AML-193 (cell line): Measurements from ENCODE around the gene DAPK1.

Experiments
- DNase-seq, 2 experiments: peaks; one replicate each; lab custom pipeline; 2025; lab: John Stamatoyannopoulos, UW

The DAPK1 gene

DNA sequence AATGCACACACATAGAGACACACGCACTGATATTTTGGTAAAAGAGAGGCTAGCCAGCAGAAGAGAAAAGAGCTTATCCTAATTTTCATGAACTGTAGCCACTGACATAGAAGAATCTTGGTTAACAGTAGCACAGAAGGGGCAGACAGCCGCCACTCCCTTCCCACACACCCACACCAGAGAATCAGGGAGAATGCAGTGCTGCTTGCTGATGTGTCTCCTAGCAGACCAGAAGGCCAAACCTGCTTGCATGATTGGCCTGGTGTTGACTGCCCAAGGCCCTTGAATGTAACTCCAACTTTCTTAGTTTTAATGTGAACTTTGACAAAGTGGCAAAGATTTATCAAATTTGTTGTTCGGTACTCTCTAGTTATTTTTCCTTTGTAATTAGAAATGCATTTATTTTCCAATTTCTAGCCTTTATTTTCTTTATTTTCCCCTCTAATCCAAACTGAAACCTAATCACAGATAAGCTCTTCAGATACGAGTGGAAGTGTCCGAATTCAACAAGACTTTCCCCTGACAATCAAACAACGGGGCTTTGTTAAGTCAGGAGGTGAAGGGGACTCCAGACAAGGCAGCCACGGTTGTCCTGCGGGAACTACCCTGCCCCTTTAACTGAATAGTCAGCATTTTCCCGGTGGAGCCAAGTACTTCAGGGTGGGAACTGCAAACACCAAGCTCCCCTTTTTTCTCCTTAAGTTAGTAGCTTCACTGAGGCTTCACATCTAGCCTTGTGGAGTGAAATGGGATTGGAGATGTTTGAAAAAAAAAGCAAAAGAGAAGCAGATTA, 146.3 kb downstream of the DAPK1 start:
- no peak for DNase-seq

DNA sequence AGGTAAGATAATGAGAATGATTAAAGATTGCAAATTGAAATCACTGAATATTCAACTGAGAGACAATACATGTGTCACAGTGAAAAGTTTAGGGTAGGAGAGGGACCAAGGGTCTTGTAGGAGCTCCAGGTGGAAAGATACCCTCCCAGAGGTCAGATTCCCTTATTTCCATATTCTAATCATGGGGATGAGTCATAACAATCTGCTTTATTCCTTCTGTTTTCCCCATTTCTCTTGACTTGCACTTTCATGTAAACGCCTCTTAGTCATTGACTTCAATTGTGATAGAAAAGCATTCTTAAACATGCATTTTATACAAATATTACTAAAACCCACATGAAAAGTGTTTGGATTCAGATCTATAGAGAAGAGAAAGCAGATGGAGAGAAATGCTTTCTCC, 147.0 kb downstream of the DAPK1 start:
- DNase-seq: no peak

DNA sequence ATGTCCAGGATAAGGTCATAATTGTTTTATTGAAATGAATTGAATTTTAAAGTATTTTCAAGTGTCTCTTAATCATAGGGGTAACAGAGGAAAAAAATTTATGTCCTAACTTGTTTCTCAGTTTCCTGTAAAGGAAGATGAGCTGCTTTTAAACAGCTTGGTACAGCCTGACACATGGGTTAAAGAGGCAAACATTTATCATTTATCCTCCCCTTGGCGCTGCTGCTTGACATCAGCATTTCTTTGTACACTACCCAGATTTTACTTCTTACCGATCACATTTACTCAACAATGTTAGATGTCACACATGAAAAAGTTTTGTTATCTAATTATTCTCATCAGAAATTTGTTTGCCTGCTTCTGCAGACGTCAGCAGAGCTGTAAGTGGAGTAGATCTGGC, 148.9 kb downstream of the DAPK1 start:
- DNase-seq: no peak

DNA sequence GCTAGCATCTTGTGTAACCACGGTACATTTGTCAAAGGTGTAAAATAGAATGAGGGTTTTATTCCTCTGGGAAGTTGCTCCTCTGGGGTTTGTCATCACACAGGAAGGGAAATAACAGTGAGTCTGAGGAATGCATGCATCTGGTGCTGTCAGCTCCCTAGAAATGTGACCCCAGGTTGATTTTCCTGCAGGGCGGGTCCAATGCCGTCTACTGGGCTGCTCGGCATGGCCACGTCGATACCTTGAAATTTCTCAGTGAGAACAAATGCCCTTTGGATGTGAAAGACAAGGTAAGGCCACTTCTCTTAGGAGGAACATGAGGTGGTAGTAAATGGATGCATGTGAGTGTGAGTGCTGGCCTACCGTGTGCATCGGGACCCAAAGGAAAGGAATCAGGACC, 149.4 kb downstream of the DAPK1 start:
- no peak for DNase-seq

DNA sequence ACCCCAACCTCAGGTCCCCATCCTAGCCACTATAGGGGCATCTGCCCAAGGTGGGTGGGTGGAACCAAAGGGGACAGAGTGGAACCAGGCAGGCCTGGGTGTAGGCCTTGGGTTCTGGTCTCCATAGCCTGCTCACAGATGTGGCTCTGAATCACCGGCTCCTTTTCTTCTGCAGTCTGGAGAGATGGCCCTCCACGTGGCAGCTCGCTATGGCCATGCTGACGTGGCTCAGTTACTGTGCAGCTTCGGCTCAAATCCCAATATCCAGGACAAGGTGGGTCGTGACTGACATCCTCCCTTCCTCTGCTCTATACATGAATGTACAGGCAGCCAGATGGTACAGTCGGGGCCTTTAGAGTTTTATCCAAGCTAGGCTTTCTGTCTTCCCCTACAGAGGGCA, 150.9 kb downstream of the DAPK1 start:
- DNase-seq: no peak

DNA sequence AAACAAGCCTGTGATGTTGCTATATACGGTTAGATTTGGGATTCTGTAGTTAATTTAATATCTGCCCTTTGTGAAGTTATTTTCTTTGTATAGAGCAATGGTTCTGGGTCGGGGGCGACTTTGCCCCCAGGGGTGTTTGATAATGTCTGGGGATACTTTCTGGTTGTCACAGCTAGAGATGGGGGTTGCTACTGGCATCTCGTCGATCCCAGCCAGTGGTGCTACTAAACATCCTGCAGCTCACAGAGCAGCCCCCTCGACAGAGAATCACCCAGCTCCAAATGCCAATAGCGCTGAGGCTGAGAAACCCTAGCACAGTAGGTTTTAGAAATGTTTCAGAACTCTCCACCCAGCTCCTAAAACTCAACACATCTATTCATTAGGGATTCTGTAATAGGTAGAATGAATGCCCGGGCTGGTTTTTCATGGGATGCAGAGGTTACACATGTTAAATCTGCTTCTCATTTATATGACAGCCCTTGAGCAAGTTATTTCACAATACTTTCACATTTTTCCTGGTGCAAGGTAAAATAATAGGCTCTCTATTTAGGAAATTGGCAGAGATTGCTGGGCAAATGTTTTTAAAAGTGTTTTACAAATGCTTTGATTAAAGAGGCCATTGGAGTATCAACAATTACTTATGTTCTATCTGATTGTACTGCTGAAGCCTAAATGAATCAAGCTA, 153.1 kb downstream of the DAPK1 start:
- no peak for DNase-seq

DNA sequence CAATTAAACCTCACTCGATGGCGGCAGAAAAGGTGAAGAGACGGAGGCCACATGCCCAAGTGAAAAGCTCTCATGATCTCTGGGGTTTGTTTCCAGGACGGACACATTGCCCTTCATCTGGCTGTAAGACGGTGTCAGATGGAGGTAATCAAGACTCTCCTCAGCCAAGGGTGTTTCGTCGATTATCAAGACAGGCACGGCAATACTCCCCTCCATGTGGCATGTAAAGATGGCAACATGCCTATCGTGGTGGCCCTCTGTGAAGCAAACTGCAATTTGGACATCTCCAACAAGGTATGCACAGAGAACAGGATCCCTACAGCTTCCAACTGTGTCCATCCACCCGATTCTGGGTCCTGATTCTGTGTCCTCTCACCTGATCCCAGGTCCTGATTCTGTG, 153.8 kb downstream of the DAPK1 start:
- DNase-seq: no peak

DNA sequence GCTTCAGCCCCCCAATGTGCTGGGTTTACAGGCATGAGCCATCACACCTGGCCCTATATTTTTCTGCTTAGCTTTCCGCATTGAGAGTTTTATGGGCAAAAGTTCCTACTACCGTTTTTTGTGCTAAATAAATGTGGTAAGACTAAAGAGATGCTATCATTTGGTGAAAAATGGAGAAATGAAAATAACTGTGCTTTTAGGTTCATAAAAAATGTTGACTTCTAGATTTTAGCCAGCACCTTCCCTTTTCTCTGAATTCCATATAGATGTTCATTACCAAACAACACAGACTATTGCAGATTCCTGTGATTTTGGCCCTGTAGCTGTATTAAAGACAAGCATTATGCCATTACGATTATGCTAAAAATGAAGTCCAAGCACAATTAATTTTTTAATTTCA, 156.3 kb downstream of the DAPK1 start:
- DNase-seq: no peak

DNA sequence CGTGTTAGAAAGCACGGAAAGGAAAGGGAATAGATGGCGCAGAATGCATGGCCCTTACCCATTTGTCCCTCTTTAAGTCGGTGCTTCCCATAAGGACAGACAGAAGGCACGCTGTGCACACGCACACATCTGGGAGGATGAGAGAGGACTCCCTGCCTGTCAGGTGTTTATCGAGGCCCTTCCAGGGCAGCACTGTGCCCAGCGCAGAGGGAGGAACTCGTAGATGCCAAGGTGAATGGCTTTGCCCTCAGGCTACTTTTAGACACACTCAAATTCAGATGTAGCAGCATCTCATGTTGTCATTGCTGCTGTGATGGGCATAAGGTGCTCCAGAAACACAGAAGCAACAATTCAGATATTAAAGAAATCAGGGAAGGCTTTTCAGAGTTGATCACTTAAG, 158.1 kb downstream of the DAPK1 start:
- DNase-seq: no peak

DNA sequence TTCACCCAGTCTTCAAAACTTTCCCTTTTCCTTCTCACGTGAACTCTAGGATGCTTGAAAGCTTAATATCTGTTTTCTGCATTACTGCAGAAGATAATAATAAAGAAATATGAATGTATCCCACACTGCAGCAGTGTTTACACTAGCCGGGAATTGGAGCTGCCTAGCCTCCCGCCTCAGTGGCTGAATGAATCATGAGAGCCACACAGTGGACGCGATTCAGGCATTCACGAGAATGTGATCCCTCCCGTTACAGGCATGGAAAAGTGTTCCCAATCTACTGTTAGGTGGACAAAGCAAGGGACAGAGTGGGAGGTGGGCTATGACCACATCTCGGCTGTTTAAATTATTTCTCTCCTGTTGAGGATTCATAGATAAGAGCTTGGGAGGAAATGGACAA, 158.8 kb downstream of the DAPK1 start:
- DNase-seq: no peak

DNA sequence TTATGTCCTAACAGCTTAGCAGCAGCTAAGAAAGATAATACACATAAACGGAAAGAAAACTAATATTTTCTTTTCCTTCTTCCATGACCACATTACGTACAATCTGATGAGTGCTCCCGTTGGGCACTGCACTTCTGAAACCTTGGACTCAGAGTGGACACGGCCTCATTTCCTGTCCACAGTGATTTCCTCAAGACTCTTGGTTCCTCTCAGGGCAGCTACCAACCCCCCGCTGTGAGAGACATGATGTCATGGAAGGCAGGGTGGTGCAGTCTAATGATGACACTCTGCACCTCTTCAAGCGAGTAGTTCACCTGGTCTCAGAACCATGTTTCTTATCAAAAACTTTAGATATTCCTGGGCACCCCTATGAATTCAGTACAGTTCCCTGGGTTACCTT, 159.5 kb downstream of the DAPK1 start:
- DNase-seq: no peak

DNA sequence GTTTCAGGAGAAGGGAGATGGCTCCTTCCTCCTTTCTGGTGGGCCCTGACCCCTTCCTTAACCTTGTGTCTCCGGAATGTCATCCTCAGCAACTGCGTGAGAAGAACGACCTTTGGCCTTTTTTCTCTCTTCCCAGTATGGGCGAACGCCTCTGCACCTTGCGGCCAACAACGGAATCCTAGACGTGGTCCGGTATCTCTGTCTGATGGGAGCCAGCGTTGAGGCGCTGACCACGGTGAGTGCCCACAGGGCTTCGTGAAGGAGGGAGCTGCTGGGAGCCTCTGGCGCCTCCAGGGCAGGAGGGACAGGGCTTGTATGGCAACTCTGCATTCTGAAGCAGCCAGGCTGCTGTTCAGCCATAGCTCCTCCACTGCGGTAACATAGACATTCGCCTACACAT, 160.2 kb downstream of the DAPK1 start:
- DNase-seq: no peak

DNA sequence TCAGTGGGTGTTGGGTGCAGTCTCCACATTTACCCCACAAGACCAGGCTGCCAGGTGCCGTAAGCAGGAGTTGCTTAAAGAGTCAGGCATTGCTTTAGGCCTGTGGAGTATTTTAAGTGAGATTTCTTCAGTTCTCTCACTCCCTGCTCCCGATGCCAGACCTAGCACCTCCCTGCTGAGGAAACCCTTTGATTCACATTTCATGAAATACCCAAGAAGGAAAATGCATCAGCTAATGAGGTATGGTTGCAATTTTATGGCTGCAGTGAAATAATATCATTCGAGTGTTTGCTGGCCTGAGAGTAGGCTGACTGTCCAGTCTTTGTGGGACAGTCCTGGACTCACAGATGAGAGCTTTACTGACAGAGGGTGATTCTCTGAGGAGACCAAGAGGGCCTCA, 160.8 kb downstream of the DAPK1 start:
- no peak for DNase-seq

DNA sequence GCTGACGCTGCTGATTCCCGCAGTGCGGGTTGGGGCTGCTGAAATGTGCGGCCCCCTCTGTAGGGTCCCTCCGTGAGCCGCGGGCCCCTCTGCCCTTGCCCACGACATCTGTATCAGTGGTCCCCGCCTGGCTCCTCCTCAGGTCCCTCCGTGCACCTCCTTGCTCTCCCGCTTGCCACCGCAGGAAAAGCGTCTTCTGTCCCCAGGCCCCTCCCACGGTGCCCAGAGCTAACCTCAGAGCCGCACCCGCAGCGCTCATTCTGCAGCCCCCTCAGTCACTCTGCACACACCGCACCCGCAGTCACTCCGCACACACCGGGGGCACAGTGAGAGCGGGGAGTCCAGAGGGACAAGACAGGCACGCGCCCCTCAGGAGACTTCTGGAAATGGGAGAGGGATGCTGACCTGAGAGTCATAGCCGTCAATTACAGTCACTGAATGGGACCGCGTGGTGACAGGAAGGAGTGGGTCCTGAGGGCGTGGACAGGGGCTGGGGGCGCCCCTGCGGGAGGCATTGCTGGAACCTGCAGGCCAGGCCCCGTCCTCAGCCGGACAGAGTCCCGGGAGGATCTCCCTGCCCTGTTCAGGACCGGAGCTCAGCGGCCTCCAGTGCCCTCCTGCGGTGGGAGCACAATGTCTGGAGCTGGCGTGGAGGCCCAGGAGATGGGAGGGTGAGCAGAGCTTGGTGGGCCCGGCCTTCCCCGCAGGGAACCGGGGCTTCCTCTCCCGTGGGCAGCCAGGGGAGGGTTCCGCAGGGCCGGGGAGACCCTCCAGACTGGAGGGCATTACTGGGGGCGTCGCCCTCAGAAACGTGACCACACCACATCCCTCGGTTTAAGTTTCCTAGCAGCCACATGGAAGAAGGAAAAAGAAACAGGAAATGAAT, 162.1 kb downstream of the DAPK1 start:
- no peak for DNase-seq

DNA sequence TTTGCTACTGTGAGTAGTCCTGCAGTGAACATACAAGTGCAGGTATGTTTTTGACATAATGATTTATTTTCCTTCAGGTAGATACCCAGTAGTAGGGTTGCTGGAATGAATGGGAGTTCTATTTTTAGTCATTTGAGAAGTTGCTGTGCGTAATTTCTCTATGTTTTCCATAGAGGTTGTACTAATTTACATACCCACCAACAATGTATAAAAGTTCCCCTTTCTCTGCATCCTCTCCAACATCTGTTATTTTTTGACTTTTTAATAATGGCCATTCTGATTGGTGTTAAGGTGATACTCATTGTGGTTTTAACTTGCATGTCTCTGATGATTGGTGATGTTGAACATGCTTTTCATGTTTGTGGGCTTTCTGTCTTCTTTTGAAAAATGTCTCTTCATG, 163.6 kb downstream of the DAPK1 start:
- no peak for DNase-seq

DNA sequence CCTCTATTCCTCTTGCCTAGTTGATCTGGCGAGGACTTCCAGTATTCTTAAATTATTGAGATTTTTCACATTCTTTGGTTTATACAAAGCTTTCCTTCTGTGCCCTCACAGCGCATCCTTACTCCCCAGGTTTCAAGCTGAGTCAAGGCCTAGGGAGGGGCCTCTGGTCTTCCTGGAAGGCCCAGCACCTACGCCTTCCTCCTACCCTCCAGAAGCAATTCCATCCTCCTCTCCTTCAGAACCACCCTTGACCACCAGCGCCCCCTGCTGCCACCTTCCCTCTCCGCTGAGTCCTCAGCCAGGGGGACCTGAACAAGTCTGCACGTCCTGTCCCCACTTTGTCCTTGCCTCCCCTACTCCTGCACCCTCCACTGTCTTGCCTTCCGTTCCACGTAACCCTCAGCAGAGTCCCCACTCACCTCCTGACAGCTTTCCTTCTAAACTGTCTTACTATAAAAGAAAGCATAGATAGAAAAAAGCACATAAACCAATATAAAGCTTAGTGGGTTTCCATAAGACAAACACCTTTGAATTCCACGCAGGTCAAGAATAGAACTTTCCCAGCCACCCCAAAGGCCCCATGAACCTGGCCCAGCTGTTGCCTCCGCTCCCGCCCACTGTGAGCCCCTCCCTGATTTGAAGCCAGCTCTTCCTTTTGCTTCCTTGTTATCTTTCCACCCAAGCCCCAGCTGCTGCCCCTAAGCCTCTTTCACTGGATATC, 165.3 kb downstream of the DAPK1 start:
- DNase-seq: peak; percentile 19 to 33

DNA sequence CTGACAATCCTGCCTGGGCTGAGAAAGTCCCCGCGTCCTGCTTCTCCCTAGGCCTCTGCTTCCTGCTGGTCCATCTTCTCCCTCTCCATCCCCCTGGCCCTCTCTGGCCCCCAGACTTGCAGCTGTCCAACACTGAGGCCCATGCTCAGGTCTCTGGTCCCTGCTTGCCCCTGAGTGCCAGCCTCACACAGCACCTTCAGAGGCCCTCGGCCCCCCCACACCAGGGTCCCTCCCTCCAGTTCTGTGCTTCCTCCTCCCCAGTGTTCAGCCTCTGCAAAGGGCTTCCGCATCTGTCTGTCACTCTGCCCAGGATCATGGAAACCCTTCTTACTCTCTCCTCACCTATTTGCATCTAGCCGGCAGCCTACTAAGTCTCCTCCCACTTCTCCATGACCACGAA, 165.9 kb downstream of the DAPK1 start:
- no peak for DNase-seq

DNA sequence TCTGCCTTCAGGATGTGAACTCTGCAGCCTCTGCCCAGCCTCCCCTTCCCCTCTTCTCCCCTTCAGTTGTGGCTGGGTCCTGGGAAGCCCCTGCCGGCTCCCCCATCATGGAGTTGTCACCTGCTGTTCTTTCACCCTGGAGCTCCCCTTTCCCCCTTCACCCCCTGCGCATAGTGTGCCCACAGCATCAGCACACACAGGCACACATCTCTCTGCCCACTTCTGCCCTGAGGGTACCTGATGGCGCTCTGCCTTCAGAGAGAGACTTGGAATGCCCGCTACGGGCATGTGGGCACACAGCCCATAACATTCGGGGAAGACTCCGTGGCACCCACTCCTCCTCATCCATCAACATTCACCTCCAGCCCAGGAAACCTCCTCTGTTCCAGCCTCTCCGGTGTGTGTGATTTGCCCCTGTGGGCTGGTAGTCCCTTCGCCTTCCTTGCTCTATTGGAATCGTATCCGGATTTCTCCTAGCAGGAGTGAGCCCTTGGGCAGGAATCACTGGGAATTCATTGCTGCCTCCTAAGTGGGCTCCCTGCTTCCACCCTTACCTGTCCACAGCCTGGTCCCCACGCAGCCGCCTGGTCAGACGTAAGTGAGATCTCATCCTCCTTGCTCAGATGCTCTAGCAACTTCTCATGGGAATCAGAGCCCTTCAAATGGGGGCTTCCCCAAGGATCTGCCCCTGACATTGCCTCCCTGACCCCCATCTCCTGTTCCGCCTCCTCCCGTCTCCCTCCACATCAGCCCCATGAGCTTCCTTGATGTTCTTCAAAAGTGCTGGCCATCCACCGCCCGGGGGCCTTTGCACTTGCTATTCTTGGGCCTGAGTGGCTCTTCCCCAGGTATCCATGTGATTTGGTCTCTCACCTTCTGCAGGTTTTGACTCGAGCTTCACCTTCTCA, 166.7 kb downstream of the DAPK1 start:
- DNase-seq: no peak

DNA sequence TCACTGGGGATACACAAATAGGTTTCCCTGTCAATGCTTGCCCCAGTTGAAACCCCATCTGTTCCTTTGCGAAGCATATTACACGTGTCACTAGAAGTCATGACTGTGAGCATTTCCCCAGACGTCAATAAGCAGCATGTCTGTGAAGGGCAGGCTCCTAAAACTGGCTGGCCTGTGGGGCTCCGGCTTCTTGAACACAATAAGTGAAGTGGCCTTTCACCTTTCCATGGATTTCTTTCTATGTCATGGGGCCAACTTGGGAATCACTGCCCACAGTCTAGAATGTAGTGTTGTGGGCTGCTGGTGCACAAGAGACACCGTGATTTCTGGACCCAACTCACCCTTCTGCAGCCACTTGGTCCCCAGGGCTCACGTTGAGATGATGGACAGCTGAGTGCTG, 167.8 kb downstream of the DAPK1 start:
- DNase-seq: no peak

DNA sequence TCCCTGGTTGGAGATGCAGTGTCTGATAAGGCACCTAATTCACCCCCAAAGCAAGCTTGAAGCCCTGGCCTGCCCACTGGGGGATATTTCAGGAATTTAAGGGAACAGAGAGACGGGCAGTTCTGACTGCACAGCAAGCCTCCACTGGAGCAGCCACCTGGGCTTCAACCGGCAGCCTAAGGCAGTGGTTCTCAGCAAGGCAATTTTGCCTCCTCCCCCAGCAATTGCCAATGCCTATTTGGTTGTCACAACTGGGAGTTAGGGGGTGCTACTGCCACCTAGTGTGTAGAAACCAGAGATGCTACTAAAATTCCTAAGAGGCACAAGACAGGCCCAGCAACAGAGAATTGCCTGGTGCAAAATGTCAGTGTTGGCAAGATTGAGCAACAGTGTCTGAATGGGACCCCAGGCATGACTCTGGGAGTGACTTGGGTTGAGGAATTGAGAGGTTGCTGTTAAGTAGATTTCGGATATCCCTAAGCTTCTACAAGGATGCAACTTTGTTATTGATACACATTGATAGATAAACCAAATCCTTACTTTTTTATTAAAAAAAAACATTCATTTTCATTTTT, 169.6 kb downstream of the DAPK1 start:
- peak in 1 of 2 experiments; percentile 25 for DNase-seq

DNA sequence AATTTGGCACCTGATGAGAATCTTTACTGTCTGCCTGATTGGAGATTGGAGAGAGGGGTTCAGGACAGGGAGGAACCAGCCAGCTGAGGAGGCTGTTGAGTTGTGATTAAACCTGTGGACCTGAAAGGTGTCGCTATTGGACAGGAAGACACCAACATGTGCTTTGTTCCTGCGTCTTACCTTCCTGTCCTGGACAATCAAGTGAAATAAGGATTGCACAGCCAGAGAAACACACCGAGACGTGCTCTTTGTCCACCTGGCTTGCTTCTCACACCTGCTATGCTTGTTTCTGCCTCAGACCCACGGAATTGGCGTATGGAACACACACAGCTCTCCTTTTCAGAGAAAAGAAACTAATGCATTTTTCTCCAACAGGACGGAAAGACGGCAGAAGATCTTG, 170.6 kb downstream of the DAPK1 start:
- no peak for DNase-seq
